ENCODE measurements around the gene PINLYP.
"Not testable (repeated sequence)": the region's sequence is repeated elsewhere in the genome, so short reads cannot be mapped to it uniquely, and the experiment has no call there.

GRCh38 chr19:43547926-43548325 is 27.7 kb upstream of the PINLYP start:
- not testable (repeated sequence) for TF ChIP-seq HMGXB4 (CRISPR knock-in tag; IDR thresholded peaks at IDR 0.05); CTCF (IDR thresholded peaks at IDR 0.05 in 2 of 3, conservative IDR thresholded peaks at IDR 0.05 in 1 of 3; ENCODE audit: insufficient read depth in 2 of 3, low read depth in 1 of 3, low read length in 3 of 3); RFX5 (IDR thresholded peaks at IDR 0.05; ENCODE audit: low read depth, low read length); ZNF408 (CRISPR knock-in tag; IDR thresholded peaks at IDR 0.05; ENCODE audit: low read depth); MAX (CRISPR knock-in tag; IDR thresholded peaks at IDR 0.05); CHD4 (IDR thresholded peaks at IDR 0.05; ENCODE audit: insufficient read depth, insufficient replicate concordance, low read depth, low read length, poor library complexity, severe bottlenecking); MXI1 (IDR thresholded peaks at IDR 0.05; ENCODE audit: low read depth, low read length); HDAC2 (IDR thresholded peaks at IDR 0.05); POLR2AphosphoS5 (IDR thresholded peaks at IDR 0.05; ENCODE audit: control insufficient read depth, insufficient read depth, low read depth, low read length)

All from K562 (cell line).